Endothelial cell of umbilical vein (primary cell): ENCODE measurements around the gene ENDOD1. TPM values are rescaled to one million over a fixed set of nuclear protein-coding genes. Genes with fewer than 3 reads are reported as not detected.

Source experiments
- BruUV-seq: library from RNA; stranded (reverse); fragments of 400-500 nt; replicated peaks from 2 replicates; lab custom pipeline; 2021; lab: Mats Ljungman, UMichigan
- CTCF ChIA-PET: fragments of 300-600, 350-600 bp; sonication (Branson Sonifier 250); formaldehyde crosslinking; loops from one replicate; lab custom pipeline; 2021; ENCODE audit warnings: antibody characterized with exemption, inconsistent platforms; lab: Charles Lee
- POLR2A ChIA-PET: fragments of 300-600, 350-600 bp; sonication (Branson Sonifier 250); formaldehyde crosslinking; loops from one replicate; lab custom pipeline; 2021; ENCODE audit warnings: antibody characterized with exemption, inconsistent platforms; lab: Charles Lee
- DNase-seq: peaks from one replicate; pipeline ENCODE4 v3.0.0-alpha.2; 2011; ENCODE audit warnings: low read depth, low spot score
- FAIRE-seq: peaks from 2 replicates; lab custom pipeline; 2011; peaks lifted over from hg19 to GRCh38; lab: Jason Lieb, UNC
- H2AFZ ChIP-seq: 2 replicates; pipeline ENCODE4 v1.6.0; 2012; ENCODE audit warnings: low read depth, low read length, control low read depth, inconsistent platforms
- H3K27ac ChIP-seq: 2 replicates; pipeline ENCODE4 v1.5.1; 2011; ENCODE audit warnings: low read depth, mild to moderate bottlenecking, control low read depth, low read length, moderate library complexity; ENCODE audit not compliant: insufficient read depth
- H3K27me3 ChIP-seq, 2 experiments: 2 replicates each; pipeline versions ENCODE4 v1.6.0 to v1.6.1; 2011; ENCODE audit warnings: low read length in 2 of 2, mixed read lengths in 1 of 2; ENCODE audit not compliant: control insufficient read depth in 2 of 2, insufficient read depth in 2 of 2
- H3K36me3 ChIP-seq, 2 experiments: 2 replicates in 1 of 2; 3 replicates in 1 of 2; pipeline ENCODE4 v1.5.1; 2011; ENCODE audit warnings: low read length in 2 of 2, mild to moderate bottlenecking in 1 of 2, moderate library complexity in 1 of 2; ENCODE audit not compliant: control insufficient read depth in 2 of 2, insufficient read depth in 2 of 2; ENCODE audit errors: extremely low read depth in 1 of 2
- H3K4me1 ChIP-seq: 3 replicates; pipeline ENCODE4 v1.5.1; 2011; ENCODE audit warnings: mild to moderate bottlenecking, low read length; ENCODE audit not compliant: control insufficient read depth, insufficient read depth; ENCODE audit errors: extremely low read depth
- H3K4me2 ChIP-seq: 2 replicates; pipeline ENCODE4 v1.6.1; 2011; ENCODE audit warnings: low read length, control low read depth, mixed read lengths; ENCODE audit not compliant: insufficient read depth
- H3K4me3 ChIP-seq, 3 experiments: fragments of 200-600 bp in 1 of 3; sonication (generic), shearing (Covaris generic) in 1 of 3; replicated peaks in 1 of 3; 2 replicates each; pipeline ENCODE4 v1.5.1; 2011 to 2016; ENCODE audit warnings: control low read depth in 3 of 3, low read length in 3 of 3, mild to moderate bottlenecking in 2 of 3, inconsistent platforms in 1 of 3, low read depth in 1 of 3, moderate library complexity in 1 of 3; ENCODE audit not compliant: insufficient read depth in 1 of 3
- H3K79me2 ChIP-seq: 2 replicates; pipeline ENCODE4 v1.6.0; 2012; ENCODE audit warnings: low read length, inconsistent platforms; ENCODE audit not compliant: control insufficient read depth, insufficient read depth
- H3K9ac ChIP-seq: replicated peaks from 2 replicates; pipeline ENCODE3; 2011; ENCODE audit warnings: low read length, control low read depth; ENCODE audit not compliant: insufficient read depth; ENCODE audit errors: extremely low read depth
- H3K9me1 ChIP-seq: replicated peaks from 3 replicates; pipeline ENCODE4 v1.6.0; 2011; ENCODE audit warnings: mild to moderate bottlenecking, low read length; ENCODE audit not compliant: control insufficient read depth, insufficient read depth; ENCODE audit errors: extremely low read depth
- H3K9me3 ChIP-seq: replicated peaks from 2 replicates; pipeline ENCODE4 v1.5.1; 2012; ENCODE audit warnings: low read length, inconsistent platforms; ENCODE audit not compliant: control insufficient read depth, insufficient read depth
- H4K20me1 ChIP-seq: replicated peaks from 2 replicates; pipeline ENCODE3; 2011; ENCODE audit warnings: mild to moderate bottlenecking, low read length; ENCODE audit not compliant: control insufficient read depth, insufficient read depth; ENCODE audit errors: extremely low read depth
- EZH2 ChIP-seq: IDR thresholded peaks from 2 replicates; pipeline ENCODE4 v1.6.1; 2012; ENCODE audit warnings: borderline replicate concordance, low read depth, mild to moderate bottlenecking, moderate library complexity, low read length, inconsistent platforms; ENCODE audit not compliant: severe bottlenecking
- GATA2 ChIP-seq: IDR thresholded peaks from 2 replicates; pipeline ENCODE4 v1.7.0; 2011; ENCODE audit warnings: low read depth, mild to moderate bottlenecking, moderate library complexity, mixed read lengths, low read length; ENCODE audit not compliant: insufficient read length, insufficient read depth
- dilution Hi-C: fragments of 300-500 bp; cut with MboI; formaldehyde crosslinking; loops from one replicate; pipeline ENCODE4 v1.15.0; 2019; ENCODE audit warnings: low sequenced_read_pairs; ENCODE audit not compliant: extremely low pct_ligation_motif_present
- intact Hi-C: fragments of 100-400 bp; cut with micrococcal nuclease; formaldehyde crosslinking; loops from one replicate; pipeline ENCODE4 v1.10.0; 2022
- polyA plus RNA-seq, 4 experiments: library from polyadenylated mRNA; depleted of rRNA in 3 of 4; stranded (reverse) in 3 of 4; unstranded in 1 of 4; fragments of >200 nt; gene quantifications; 2 replicates each; pipeline versions ENCODE4 v1.2.1 to v1.2.3, GENCODE V29; 2011 to 2012; ENCODE audit warnings: missing spikeins in 1 of 4
- total RNA-seq: library from RNA; stranded (reverse); gene quantifications from 2 replicates; pipeline ENCODE4 v1.2.3, GENCODE V29; 2021
- TF ChIP-seq, protein P1 (sequence below), 2 donors: IDR thresholded peaks; 1 replicate in 1 of 2; 2 replicates in 1 of 2; pipeline ENCODE4 v1.5.1; 2011; ENCODE audit warnings: low read length in 2 of 2, mild to moderate bottlenecking in 2 of 2, moderate library complexity in 2 of 2, control low read depth in 1 of 2, inconsistent platforms in 1 of 2, low read depth in 1 of 2; ENCODE audit not compliant: insufficient read depth in 1 of 2; ENCODE audit errors: extremely low read depth in 1 of 2

Gene ENDOD1
- total and polyA plus RNA-seq, 2 donors (not counting 3 experiments of a cell fraction or from before 2014, with no cell fraction given): 10.5 to 20.5 TPM

DNA sequence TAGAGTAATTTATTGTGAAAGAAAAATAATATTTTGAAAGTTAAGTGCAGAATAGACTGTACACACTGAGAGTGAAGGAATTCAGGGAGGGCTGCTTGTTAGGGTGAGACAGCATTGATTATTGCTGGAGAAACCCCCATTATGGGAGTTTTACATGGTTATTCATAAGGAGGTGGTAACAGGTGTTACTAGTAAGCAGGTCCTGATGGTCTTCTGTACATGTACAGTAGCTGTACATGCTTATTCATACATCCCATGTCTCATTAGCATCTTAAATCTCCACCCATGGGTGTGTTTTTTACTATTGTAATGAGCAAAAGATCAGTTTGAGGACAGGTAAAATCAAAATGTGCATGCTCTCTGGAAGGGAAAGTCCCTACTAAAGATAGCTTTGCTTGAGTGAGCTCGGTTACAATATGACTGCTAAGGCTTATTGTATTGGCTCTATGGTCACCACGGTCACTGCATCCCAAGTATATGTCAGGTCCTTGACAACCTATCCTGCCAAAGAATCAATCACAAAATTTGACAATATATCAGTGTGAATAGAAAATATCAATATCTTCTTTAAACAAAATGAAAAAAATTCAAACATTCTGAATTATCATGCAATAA lies 34.3 kb upstream of the ENDOD1 start:
- no peak overlapping the region for H3K9ac ChIP-seq
- no peak for FAIRE-seq
- H3K36me3 ChIP-seq: no peaks in the 10 kb centered on the region
- peaks cover 11 to 21% of the 10 kb centered on the region in 2 experiments for H3K27me3 ChIP-seq
- no peak overlapping the region for H2AFZ ChIP-seq
- H3K79me2 ChIP-seq: no peaks in the 10 kb centered on the region
- H3K4me1 ChIP-seq: no peaks in the 10 kb centered on the region
- intact Hi-C loops (no loop called here), dilution Hi-C loops (no loop called here)
- ChIA-PET CTCF (interaction anchor here (1.6 to 3.2 kb wide), 2 partner anchors 8 to 11 kb away, joined by 3 to 17 read pairs; partner anchors contain the start of gene SRSF8), POLR2A (no interaction called here)
- no peaks in the 10 kb centered on the region for H3K9me3 ChIP-seq
- H4K20me1 ChIP-seq: no peaks in the 10 kb centered on the region
- no peak overlapping the region for H3K4me2 ChIP-seq
- no peaks in the 10 kb centered on the region for H3K9me1 ChIP-seq
- no peak overlapping the region for H3K27ac ChIP-seq
- DNase-seq: no peak
- no peak for TF ChIP-seq EZH2
- no peak overlapping the region for H3K4me3 ChIP-seq
- no TSS peak for BruUV-seq

DNA sequence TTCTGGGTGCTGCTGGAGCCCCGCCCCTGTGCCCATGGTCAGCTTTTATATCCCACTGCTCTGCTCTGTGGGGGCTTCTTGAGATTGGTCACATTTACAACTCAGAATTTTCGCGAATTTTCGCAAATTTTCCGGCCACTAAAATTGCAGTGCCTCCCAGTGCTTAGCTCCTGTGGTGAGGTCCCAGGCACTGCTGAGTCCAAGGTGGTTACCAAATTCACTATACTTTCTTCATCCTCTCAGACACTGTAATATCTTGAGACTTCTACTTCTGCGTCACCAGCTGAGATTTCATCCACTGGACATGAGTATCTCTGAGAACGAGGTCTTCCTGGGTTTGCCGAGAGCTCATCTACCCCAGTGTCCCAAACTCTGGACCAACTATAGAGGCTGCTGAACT lies 31.7 kb upstream of the ENDOD1 start:
- TF ChIP-seq, protein P1, sequence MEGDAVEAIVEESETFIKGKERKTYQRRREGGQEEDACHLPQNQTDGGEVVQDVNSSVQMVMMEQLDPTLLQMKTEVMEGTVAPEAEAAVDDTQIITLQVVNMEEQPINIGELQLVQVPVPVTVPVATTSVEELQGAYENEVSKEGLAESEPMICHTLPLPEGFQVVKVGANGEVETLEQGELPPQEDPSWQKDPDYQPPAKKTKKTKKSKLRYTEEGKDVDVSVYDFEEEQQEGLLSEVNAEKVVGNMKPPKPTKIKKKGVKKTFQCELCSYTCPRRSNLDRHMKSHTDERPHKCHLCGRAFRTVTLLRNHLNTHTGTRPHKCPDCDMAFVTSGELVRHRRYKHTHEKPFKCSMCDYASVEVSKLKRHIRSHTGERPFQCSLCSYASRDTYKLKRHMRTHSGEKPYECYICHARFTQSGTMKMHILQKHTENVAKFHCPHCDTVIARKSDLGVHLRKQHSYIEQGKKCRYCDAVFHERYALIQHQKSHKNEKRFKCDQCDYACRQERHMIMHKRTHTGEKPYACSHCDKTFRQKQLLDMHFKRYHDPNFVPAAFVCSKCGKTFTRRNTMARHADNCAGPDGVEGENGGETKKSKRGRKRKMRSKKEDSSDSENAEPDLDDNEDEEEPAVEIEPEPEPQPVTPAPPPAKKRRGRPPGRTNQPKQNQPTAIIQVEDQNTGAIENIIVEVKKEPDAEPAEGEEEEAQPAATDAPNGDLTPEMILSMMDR (IDR thresholded peaks at IDR 0.05; ENCODE audit: extremely low read depth in 1 of 2, insufficient read depth in 1 of 2, low read depth in 1 of 2, low read length in 2 of 2): no peak
- TF ChIP-seq EZH2: no peak
- TF ChIP-seq GATA2: no peak
- Histone ChIP-seq H3K27me3 (peaks cover 17 to 38% of the 10 kb centered on the region in 2 experiments), H3K4me2 (no peak overlapping the region), H3K9ac (no peak overlapping the region), H3K4me3 (no peak overlapping the region), H4K20me1 (no peaks in the 10 kb centered on the region), H3K9me1 (no peaks in the 10 kb centered on the region), H3K36me3 (no peaks in the 10 kb centered on the region), H3K4me1 (no peaks in the 10 kb centered on the region), H3K27ac (no peak overlapping the region), H3K9me3 (no peaks in the 10 kb centered on the region), H3K79me2 (no peaks in the 10 kb centered on the region), H2AFZ (no peak overlapping the region)
- BruUV-seq: no TSS peak
- FAIRE-seq (no peak), DNase-seq (no peak)
- intact Hi-C loops (no loop called here), dilution Hi-C loops (no loop called here)
- ChIA-PET POLR2A (no interaction called here), CTCF (interaction anchor here (1.0 to 3.2 kb wide), 2 partner anchors 9 to 13 kb away, joined by 3 to 17 read pairs; partner anchors contain the start of gene SRSF8)
